HG03095 (cell line): ENCODE measurements around the gene LRRD1.
"Not testable (repeated sequence)": the region's sequence is repeated elsewhere in the genome, so short reads cannot be mapped to it uniquely, and the experiment has no call there.

Experiments used
- ATAC-seq: cut with Tn5 transposase; IDR thresholded peaks from one replicate; pipeline ENCODE4 v1.9.1; 2021; ENCODE audit warnings: moderate library complexity; ENCODE audit not compliant: unreplicated experiment

LRRD1 gene

GRCh38 chr7:92178928-92179924 lies at the start of gene LRRD1:
Gene LRRD1, minus strand, starts transcription at chr7:92179142. Its CDS starts 13,940 bp downstream, at chr7:92165202.
- ATAC-seq: peak; percentile 100

GRCh38 chr7:92228742-92229141 lies 49.8 kb upstream of the LRRD1 start:
- ATAC-seq: no peak

DNA sequence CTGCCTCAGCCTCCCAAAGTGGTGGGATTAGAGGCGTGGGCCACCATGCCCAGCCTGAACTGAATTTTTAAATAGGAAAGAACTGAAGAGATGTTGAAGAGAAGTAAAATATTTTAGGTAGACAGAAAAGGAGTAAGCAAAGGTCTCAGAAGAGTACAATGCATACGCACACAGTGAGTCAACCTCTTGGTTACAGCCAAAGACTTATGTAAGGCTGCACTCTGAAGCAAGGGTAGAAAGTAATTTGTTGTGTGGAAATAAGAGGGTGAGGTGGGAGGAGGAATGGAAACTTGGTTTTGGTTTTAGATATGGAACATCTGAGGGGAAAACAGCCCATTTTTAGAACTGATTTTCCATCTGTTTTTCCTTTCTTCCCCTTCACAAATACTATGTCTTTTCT lies 49.2 kb upstream of the LRRD1 start:
- no peak for ATAC-seq

DNA sequence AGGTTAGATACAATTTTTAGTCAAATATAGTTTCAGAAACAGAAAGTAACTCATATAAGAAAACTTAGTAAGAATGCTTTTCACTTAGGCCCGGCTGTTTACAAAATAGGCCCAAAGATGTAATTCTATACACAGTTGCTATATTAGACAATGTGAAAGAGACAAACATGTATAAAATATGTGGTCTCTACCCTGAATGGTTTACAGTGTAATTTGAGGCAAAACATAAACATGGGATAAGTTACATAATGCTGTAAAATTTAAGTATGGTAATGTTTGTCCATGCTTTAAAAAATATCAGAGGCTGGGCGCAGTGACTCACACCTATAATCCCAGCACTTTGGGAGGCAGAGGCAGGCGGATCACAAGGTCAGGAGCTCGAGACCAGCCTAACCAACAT lies 48.0 kb upstream of the LRRD1 start:
- no peak for ATAC-seq

GRCh38 chr7:92221766-92222165 lies 42.8 kb upstream of the LRRD1 start:
- no peak for ATAC-seq

DNA sequence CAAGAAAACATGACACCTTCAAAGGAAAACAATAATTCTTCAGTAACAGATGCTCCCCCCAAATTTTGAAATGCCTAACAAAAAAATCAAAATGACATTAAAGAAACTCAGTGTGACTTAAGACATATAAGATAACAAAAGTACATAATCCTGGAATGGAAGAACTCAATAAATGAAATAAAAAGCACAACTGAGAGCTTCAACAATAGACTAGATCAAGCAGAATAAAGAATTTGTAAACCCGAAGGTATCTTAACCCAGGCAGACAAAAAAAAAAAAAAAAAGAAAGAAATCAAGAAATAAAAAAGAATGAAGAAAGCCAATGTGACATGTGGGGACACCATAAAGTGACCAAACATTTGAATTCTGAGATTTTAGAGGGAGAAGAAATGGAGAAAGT lies 27.7 kb upstream of the LRRD1 start:
- no peak for ATAC-seq

GRCh38 chr7:92205987-92206386 lies 27.0 kb upstream of the LRRD1 start:
- ATAC-seq: no peak

- no peak for ATAC-seq
These were observed 21.8 kb upstream of the LRRD1 start for GRCh38 chr7:92200791-92201190.

- no peak for ATAC-seq
These were observed 13.4 kb upstream of the LRRD1 start for GRCh38 chr7:92192326-92192725.

DNA sequence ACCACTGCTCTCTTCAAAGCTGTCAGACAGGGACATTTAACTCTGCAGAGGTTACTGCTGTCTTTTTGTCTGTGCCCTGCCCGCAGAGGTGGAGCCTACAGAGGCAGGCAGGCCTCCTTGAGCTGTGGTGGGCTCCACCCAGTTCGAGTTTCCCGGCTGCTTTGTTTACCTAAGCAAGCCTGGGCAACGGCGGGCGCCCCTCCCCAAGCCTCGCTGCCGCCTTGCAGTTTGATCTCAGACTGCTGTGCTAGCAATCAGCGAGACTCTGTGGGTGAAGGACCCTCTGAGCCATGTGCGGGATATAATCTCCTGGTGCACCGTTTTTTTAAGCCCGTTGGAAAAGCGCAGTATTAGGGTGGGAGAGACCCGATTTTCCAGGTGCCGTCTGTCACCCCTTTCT lies 10.3 kb upstream of the LRRD1 start:
- ATAC-seq: not testable (repeated sequence)

GRCh38 chr7:92184294-92184693 lies 5.4 kb upstream of the LRRD1 start:
- ATAC-seq: not testable (repeated sequence)

DNA sequence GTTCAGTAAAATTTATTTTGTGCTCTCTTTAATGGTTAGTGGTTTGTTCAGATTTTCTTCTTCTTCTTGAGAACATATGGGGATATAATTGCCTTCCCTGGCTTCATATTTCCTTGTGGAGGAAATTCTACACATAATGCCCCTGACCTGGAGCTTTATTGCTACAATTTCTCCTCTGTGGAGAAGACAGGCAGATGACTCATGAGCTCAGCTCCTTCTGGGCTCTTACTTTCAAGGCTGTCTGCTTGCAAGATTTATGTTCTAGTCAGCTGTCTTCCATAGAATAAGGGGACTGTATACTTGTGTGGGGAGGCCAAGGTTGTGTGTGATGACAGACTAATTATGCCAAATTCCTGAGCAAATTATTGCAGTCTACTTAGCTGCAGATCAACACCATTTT lies 1.6 kb downstream of the LRRD1 start:
- no peak for ATAC-seq

GRCh38 chr7:92169529-92169928 lies 9.4 kb downstream of the LRRD1 start:
- ATAC-seq: not testable (repeated sequence)

DNA sequence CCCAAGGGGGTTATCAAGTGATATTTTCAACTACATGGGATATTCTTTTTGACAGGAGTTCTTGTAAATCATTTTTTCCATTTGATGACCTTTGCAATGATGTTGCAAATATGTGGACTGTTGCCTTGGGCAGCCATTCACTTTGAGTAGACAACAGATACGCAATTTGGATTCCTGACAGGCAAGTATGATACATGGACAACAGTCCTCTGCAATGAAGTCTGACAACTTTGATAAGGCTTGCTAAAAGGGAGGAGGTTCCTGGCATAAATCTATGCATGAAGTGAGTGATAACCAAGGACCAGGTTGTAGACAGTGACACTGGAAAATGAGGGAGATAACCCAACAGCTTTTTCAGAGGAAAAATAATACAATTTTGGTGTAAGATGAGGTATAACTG lies 17.7 kb downstream of the LRRD1 start:
- no peak for ATAC-seq

- peak; percentile 81 for ATAC-seq
These were observed 20.0 kb downstream of the LRRD1 start for GRCh38 chr7:92158660-92159575.

- ATAC-seq: no peak
These were observed 22.0 kb downstream of the LRRD1 start for GRCh38 chr7:92156990-92157389.

GRCh38 chr7:92155108-92155739 lies 23.7 kb downstream of the LRRD1 start:
- no peak for ATAC-seq

DNA sequence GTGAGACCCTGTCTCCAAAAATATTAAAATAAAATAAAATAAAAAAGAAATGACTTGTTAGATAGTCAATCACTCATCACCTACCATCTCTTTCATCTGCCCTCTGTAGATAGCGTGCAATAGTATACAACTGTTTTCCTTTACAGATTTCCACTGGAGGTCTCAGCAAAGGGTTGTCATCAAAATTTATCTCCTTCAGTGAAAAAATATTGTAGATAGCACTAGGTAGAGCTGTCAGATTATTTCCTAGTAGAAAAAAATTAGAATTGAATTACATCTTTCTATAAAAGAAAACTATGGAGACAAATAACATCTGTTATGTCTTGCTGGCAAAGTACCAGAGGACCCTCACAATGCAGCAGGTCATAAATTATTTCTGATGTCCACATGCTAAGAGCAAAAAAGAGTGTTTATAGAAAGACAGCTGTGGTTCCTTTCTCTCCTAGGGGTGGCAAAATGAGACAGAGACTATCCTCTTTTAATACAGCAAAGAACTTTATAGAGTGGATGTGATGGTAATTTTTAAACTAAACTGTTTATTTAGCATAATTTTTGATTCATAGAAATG lies 28.4 kb downstream of the LRRD1 start:
- ATAC-seq: no peak

DNA sequence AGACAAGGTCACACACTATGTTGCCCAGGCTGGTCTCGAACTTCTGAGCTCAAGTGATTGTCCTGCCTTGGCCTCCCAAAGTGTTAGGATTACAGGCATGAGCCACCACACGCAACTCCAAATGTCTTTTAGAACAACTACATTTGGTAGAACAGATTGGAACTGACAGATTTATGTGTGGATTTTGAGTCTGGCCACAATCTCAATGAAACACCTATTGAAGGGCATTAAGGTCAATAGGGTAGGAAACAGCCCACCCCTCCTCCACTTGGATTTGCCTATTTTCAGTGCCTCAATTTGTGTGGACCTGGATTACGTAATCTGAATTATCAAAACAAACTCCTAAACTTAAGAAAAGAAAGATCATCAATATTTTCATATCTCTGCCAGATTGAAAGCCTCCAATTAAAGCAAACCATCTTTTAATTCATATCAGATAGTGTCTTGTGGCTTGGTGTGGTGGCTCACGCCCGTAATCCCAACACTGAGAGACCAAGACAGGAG lies 29.2 kb downstream of the LRRD1 start:
- ATAC-seq: no peak

GRCh38 chr7:92143192-92143880 lies 35.6 kb downstream of the LRRD1 start:
- ATAC-seq: not testable (repeated sequence)
